Endodermal cell (in vitro differentiated cells): ENCODE measurements around the gene PRUNE2. TPM values are rescaled to one million over a fixed set of nuclear protein-coding genes. Genes with fewer than 3 reads are reported as not detected.

Source experiments
- DNase-seq: peaks from one replicate; pipeline ENCODE4 v3.0.0-alpha.2; 2017
- H3K27ac ChIP-seq: 2 replicates; pipeline ENCODE4 v1.5.1; 2013; ENCODE audit warnings: mild to moderate bottlenecking, low read depth, low read length, moderate library complexity
- H3K27me3 ChIP-seq: 2 replicates; pipeline ENCODE4 v1.6.1; 2013; ENCODE audit warnings: mild to moderate bottlenecking, low read length, moderate library complexity; ENCODE audit not compliant: insufficient read depth, control insufficient read depth, poor library complexity, severe bottlenecking
- H3K36me3 ChIP-seq: 2 replicates; pipeline ENCODE4 v1.7.0; 2013; ENCODE audit warnings: mild to moderate bottlenecking, low read length, moderate library complexity; ENCODE audit not compliant: control insufficient read depth, insufficient read depth
- H3K4me1 ChIP-seq: one replicate; pipeline ENCODE4 v1.7.0; 2013; ENCODE audit warnings: low read length; ENCODE audit not compliant: control insufficient read depth, insufficient read depth
- H3K4me3 ChIP-seq: 2 replicates; pipeline ENCODE4 v1.5.1; 2013; ENCODE audit warnings: mild to moderate bottlenecking, low read length, moderate library complexity
- H3K9ac ChIP-seq: 2 replicates; pipeline ENCODE4 v1.6.1; 2013; ENCODE audit warnings: mild to moderate bottlenecking, low read length, moderate library complexity; ENCODE audit not compliant: poor library complexity, severe bottlenecking; ENCODE audit errors: extremely low read depth
- H3K9me3 ChIP-seq: 2 replicates; pipeline ENCODE4 v1.6.1; 2013; ENCODE audit warnings: mild to moderate bottlenecking, low read length, moderate library complexity; ENCODE audit not compliant: control insufficient read depth
- H3K27ac Mint-ChIP-seq: 2 replicates; pipeline ENCODE4 v1.8.0; 2020; ENCODE audit warnings: mixed read lengths
- H3K27me3 Mint-ChIP-seq: 2 replicates; pipeline ENCODE4 v1.8.0; 2021; ENCODE audit warnings: mild to moderate bottlenecking, mixed read lengths; ENCODE audit not compliant: insufficient read depth
- H3K36me3 Mint-ChIP-seq: 2 replicates; pipeline ENCODE4 v1.8.0; 2020; ENCODE audit warnings: low read depth, mixed read lengths
- H3K4me1 Mint-ChIP-seq: 2 replicates; pipeline ENCODE4 v1.8.0; 2020; ENCODE audit warnings: mixed read lengths
- H3K4me3 Mint-ChIP-seq: 2 replicates; pipeline ENCODE4 v1.8.0; 2020; ENCODE audit warnings: mild to moderate bottlenecking, moderate library complexity, mixed read lengths
- H3K9me3 Mint-ChIP-seq: 2 replicates; pipeline ENCODE4 v1.8.0; 2020; ENCODE audit warnings: mild to moderate bottlenecking, mixed read lengths
- WGBS, 2 experiments: methylation state at CpG; one replicate each; pipeline versions ENCODE4 v1.1.5 to v1.1.7; 2013; ENCODE audit warnings: missing lambda C conversion rate in 2 of 2, mixed read lengths in 1 of 2; ENCODE audit not compliant: insufficient coverage in 1 of 2, insufficient read length in 1 of 2; 5-methylcytosine and 5-hydroxymethylcytosine counted together
- total RNA-seq, 2 donors: library from RNA; stranded (reverse); fragmentation: NEBNext Ultra II Directional in 1 of 2; extraction: Animal tissue kit (Norgen Biotek cat#: 25700) in 1 of 2; gene quantifications; 2 replicates in 1 of 2; 3 replicates in 1 of 2; pipeline ENCODE4 v1.2.1, GENCODE V29; 2021
- TF ChIP-seq, protein P1 (sequence below): fragments of 200-600 bp; sonication (generic); conservative IDR thresholded peaks from 2 replicates; pipeline ENCODE4 v1.5.0; 2021; ENCODE audit warnings: antibody characterized with exemption, mild to moderate bottlenecking

PRUNE2 gene
- total RNA-seq, 2 donors from 2014 or later, result 4.1 to 6.8 TPM

DNA sequence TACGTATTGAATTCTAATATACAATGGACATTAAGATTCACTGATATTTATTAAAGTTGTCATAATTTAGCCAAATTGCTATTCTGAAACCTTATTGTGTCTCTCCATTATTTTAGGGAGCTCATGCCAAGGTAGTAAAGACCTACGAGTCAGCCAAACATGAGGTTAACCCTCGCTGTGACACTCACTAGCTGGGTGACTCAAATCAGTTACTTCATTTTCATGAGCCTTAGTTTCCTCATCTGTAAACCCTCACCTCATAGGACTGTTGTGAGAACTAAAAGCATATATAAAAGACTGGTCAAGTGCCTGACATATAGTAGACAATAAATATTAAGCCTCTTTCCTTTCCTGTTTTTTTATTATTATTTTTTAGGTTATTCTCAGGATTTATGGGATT, 185.7 kb downstream of the PRUNE2 start:
- H3K27ac ChIP-seq, result no peak overlapping the region
- WGBS, 2 experiments, result 89 to 100% methylated on average over 2 to 3 of the region's 3 CpGs
- no peak overlapping the region for H3K4me3 Mint-ChIP-seq
- DNase-seq, result no peak
- TF ChIP-seq, protein P1, sequence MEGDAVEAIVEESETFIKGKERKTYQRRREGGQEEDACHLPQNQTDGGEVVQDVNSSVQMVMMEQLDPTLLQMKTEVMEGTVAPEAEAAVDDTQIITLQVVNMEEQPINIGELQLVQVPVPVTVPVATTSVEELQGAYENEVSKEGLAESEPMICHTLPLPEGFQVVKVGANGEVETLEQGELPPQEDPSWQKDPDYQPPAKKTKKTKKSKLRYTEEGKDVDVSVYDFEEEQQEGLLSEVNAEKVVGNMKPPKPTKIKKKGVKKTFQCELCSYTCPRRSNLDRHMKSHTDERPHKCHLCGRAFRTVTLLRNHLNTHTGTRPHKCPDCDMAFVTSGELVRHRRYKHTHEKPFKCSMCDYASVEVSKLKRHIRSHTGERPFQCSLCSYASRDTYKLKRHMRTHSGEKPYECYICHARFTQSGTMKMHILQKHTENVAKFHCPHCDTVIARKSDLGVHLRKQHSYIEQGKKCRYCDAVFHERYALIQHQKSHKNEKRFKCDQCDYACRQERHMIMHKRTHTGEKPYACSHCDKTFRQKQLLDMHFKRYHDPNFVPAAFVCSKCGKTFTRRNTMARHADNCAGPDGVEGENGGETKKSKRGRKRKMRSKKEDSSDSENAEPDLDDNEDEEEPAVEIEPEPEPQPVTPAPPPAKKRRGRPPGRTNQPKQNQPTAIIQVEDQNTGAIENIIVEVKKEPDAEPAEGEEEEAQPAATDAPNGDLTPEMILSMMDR, result no peak
- no peaks in the 10 kb centered on the region for H3K27me3 ChIP-seq
- H3K9me3 Mint-ChIP-seq, result no peaks in the 10 kb centered on the region
- H3K36me3 ChIP-seq, result no peaks in the 10 kb centered on the region
- no peak overlapping the region for H3K27ac Mint-ChIP-seq
- no peaks in the 10 kb centered on the region for H3K36me3 Mint-ChIP-seq
- peaks cover 4% of the 10 kb centered on the region for H3K4me1 Mint-ChIP-seq
- no peaks in the 10 kb centered on the region for H3K27me3 Mint-ChIP-seq
- H3K9me3 ChIP-seq, result no peaks in the 10 kb centered on the region
- H3K4me1 ChIP-seq, result no peaks in the 10 kb centered on the region
- no peak overlapping the region for H3K4me3 ChIP-seq
- H3K9ac ChIP-seq, result no peak overlapping the region

DNA sequence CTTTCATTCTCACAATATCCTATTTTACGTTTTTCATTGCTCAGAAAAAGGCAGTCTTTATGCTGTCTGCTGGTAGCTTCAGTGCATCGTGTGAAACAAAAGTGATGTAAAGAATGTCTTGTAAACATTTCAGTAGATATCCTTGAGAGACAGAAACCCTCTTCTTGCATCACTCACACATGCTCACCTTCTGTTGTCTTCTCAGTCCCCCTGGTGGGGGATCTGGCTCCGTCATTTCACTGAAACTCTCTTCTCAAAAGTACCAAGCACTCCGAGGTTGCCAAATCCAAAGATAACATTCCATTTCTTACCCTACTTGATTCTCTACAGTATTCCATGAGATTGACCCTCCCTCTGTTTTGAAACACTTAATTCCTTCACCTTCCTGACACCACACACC, 187.7 kb downstream of the PRUNE2 start:
- Mint-ChIP-seq H3K4me3 (no peak overlapping the region), H3K27me3 (no peaks in the 10 kb centered on the region), H3K27ac (no peak overlapping the region), H3K4me1 (peaks cover 4% of the 10 kb centered on the region), H3K9me3 (no peaks in the 10 kb centered on the region), H3K36me3 (no peaks in the 10 kb centered on the region)
- Histone ChIP-seq H3K27me3 (no peaks in the 10 kb centered on the region), H3K4me3 (no peak overlapping the region), H3K36me3 (no peaks in the 10 kb centered on the region), H3K4me1 (no peaks in the 10 kb centered on the region), H3K9ac (no peak overlapping the region), H3K27ac (no peak overlapping the region), H3K9me3 (no peaks in the 10 kb centered on the region)
- TF ChIP-seq, protein P1, result peak; percentile 77
- DNase-seq, result peak; percentile 71
- WGBS, 2 experiments, result 74 to 91% methylated on average over 2 to 4 of the region's 4 CpGs

DNA sequence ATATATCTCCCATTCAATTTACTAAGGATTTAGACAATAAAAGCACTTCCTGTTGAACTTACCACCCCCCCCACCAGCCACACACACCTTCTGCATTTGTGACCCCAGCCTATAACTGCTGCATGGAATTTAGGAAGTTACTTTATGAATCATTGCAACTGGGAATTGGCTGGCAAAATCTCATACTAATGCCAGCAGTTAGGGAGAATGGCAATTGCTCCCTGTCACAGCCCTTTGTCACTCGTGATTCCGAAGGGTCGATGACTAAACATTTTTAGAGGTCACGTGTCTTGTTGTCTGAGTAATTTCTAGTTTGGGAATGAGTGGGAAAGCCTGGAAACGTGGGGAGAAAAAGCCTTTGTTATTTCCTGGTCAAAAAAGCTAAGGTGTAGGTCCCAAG, 188.3 kb downstream of the PRUNE2 start:
- H3K27ac ChIP-seq, result no peak overlapping the region
- TF ChIP-seq, protein P1, result no peak
- H3K27me3 ChIP-seq, result no peaks in the 10 kb centered on the region
- no peak overlapping the region for H3K9ac ChIP-seq
- no peak overlapping the region for H3K4me3 ChIP-seq
- no peaks in the 10 kb centered on the region for H3K4me1 ChIP-seq
- no peak for DNase-seq
- Mint-ChIP-seq H3K4me1 (peaks cover 4% of the 10 kb centered on the region), H3K4me3 (no peak overlapping the region), H3K36me3 (no peaks in the 10 kb centered on the region), H3K9me3 (no peaks in the 10 kb centered on the region), H3K27me3 (no peaks in the 10 kb centered on the region), H3K27ac (no peak overlapping the region)
- no peaks in the 10 kb centered on the region for H3K9me3 ChIP-seq
- WGBS, 2 experiments, result 88 to 89% methylated on average over 3 to 5 of the region's 5 CpGs
- H3K36me3 ChIP-seq, result no peaks in the 10 kb centered on the region
